Measurements from ENCODE around the gene USE1.

DNA sequence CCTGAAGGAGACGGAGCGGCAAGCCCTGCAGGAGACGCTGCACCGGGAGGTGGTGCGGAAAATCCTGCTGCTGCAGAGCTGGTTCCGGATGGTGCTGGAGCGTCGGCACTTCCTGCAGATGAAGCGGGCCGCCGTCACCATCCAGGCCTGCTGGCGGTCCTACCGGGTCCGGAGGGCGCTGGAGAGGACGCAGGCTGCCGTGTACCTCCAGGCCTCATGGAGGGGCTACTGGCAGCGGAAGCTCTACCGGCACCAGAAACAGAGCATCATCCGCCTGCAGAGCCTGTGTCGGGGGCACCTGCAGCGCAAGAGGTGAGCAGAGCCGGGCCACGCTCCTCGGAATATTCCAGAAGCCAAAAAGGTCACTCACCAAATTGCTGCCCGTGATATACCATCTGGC is 22.4 kb upstream of the USE1 start:
- TF ChIP-seq POLR2A (IDR thresholded peaks at IDR 0.05): no peak
- TF ChIP-seq, protein P1, sequence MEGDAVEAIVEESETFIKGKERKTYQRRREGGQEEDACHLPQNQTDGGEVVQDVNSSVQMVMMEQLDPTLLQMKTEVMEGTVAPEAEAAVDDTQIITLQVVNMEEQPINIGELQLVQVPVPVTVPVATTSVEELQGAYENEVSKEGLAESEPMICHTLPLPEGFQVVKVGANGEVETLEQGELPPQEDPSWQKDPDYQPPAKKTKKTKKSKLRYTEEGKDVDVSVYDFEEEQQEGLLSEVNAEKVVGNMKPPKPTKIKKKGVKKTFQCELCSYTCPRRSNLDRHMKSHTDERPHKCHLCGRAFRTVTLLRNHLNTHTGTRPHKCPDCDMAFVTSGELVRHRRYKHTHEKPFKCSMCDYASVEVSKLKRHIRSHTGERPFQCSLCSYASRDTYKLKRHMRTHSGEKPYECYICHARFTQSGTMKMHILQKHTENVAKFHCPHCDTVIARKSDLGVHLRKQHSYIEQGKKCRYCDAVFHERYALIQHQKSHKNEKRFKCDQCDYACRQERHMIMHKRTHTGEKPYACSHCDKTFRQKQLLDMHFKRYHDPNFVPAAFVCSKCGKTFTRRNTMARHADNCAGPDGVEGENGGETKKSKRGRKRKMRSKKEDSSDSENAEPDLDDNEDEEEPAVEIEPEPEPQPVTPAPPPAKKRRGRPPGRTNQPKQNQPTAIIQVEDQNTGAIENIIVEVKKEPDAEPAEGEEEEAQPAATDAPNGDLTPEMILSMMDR (IDR thresholded peaks at IDR 0.05): no peak
- no peak for TF ChIP-seq EP300 (IDR thresholded peaks at IDR 0.05)
